Measurements from ENCODE around the gene RBM39.

RBM39 gene

DNA sequence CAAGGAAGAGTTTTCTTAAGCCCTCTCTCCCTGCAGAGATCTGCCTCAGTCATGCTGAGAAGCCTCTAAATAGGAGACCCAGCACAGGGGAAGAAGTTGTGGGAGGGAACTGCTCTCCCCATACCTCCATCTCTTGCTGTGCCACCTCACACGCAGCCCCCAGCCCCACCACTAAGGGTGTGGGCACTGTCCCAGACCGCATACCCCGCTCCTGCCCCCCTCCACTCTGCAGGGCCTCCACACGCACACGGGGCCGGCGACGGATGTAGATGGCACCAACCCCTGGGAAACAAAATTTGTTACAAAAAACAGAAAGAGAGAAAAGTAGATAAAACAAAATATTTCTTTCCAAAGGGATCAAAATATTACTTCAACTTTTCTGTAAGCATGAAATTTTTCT is 67.1 kb downstream of the RBM39 start:
- DNase-seq (ENCODE audit: low read depth), result no peak

DNA sequence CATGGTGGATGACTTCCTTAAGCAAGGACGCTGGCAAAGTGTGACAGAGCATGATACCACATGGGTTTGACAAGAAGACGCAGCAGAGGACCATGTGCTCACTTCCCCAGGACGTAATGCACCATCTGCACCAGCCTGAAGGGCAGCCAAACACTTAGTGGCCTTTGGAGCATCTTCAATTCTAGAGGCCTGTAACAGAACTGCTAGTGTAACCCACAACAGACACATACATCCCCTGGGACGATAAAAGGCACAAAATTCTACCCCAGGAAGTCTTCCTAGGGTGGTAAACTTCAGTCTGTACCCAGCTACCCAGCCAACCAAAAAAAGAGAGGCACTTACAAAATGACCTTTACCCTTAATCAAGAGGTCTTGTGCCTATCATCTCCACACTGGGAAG is 68.2 kb downstream of the RBM39 start:
- no peak for DNase-seq (ENCODE audit: low read depth)

DNA sequence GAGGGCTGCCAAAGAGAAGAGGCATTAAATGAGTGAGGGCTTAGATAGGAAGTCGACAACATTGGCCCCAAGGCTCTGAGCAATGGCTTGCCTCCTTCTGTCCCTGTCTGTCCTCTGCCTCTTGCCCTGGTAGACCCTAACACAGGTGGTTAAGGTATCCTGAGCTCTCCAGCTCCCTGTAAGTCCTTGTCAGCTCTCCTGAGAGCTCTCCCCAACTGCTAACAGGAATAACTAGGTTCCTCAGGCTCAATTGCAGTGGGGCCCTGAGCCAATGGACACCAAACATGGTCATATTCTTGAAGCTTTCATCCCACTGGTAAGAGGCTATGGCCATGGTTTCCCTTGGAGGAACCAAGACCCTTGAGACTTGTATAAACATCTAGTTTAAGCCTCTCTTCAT is 72.4 kb downstream of the RBM39 start:
- DNase-seq (ENCODE audit: low read depth), result no peak

DNA sequence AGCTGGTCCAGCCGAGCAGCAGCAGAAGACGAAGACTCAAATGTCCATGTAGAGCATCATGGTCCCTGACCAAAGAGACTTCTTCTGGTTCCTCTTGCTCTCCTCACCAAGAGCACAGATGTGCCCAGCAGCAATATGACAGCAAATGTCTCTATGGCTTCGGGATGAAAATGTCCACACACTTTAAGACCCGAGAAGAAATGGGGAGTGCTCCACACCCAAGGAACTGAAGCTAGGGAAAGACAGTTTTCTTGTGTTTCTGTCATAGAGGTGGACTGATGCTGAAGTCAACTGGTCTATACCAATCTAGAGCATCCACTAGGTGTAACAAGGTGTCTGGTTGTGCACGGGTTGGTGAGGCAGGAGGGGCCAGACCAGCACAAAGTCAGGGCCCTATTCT is 72.8 kb downstream of the RBM39 start:
- DNase-seq (ENCODE audit: low read depth), result no peak

DNA sequence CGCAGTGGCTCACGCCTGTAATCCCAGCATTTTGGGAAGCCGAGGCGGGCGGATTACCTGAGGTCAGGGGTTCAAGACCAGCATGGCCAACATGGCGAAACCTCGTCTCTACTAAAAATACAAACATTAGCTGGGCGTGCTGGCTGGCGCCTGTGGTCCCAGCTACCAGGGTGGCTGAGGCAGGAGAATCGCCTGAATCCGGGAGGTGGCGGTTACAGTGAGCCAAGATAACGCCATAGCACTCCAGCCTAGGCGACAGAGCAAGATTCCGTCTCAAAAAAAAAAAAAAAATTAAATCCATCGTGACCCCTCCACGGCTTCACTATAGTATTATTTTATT is 76.1 kb downstream of the RBM39 start:
- DNase-seq (ENCODE audit: low read depth), result no peak

DNA sequence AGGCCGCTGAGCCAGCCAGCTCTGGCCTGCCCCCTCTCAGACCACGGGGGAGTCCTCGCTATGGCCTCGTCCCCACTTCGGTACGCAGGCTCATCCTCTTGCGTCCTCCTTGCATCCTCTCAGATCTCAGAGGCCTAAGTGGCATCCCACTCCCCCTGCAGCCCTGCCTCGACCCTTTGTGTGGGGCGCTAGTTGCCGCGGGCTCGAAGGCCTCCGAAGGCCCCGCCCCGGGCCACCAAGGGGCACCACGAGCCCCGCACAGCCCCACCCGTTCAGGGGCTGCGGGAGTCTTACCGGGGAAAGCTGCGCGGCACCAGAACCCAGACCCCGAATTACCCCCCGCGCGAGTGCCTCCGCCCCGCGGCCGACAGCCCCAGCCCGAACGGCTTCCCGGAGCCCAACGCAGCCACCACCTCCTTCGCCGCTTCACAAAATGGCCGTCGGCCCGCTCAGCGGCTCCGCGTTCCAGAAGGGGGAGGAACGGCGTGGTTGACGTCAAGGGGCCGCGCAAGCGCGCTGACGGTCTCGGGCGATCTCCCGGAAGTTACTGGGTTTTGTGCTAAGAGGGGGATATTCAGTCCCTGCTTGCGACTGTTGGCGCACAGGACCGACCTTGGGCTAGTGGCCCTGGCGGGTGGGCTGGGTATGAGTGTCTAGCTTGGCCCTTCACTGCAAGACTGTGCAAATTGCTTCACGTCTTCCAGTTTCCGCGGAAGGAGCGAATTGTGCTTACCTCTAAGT is 77.4 kb downstream of the RBM39 start, which contains the start of the genes CPNE1 and RBM12:
Gene CPNE1, minus strand, starts transcription at position 435 of the 741 bp plus-strand sequence. CDS start 31,977 bp downstream, outside the sequence.
Gene RBM12, minus strand, starts transcription at position 435 of the 741 bp plus-strand sequence. CDS start 9,578 bp downstream, outside the sequence.
- peak; percentile 82 for DNase-seq (ENCODE audit: low read depth)

DNA sequence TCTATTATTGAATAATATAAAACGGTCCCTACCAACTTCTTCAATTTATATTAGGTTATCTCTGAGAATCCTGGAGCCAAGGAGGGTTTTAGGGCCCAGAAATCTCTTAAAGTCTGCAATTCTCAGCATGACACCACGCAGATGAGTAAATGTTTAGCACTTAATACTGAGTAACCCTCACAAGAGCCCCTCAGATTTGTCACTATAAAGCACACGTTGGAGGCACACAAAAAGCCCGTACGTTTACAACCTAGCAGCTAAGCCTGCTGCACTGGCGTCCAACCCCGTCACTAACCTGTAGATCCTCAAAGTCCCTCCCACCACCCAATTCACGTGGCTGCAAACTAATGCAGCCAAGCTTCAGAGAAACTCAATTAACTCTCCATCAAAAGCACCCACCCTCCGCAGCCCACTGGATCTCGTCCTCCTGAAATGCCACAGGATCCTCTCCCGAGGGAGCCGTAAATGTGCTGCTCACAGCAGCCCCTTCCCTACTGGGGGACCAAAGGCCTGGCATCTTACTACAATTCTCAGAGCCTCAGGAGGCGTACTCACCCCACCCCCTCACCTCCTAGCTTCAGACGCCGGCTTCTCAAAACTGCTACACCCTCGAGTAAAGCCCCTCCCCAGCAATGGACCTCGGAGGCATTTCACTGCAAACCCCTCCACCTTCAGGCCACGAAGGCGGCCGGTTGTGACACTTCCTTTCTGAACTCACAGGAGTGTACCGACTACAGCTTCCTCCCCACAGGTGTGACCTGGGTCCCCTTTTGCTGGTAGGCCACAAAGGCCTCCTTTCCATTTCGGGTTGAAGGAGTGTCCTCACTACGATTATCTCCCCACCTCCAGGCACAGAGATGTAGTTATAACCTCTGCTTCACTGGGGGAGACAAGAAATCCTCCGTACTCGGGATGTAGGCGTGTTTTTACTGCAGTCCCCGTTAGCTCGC is 78.3 kb downstream of the RBM39 start:
- peak; percentile 27 for DNase-seq (ENCODE audit: low read depth)

DNA sequence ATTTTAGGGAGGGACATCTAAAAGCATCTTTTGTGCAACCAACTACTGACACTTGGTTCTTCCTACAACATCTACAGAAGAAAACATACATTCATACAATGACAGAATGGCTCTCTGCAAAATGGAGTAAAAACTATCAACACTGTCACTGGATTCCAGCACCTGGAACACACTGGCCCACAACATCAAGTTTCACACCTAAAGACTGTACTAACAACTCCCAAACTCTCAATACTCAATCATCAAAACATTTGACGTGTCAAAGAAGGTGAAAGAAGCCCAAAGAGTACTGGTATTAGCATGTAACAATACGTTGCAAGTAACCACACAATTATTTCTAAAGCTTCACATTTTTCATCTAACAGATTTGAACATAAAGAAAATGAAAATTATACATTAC is 79.5 kb downstream of the RBM39 start:
- no peak for DNase-seq (ENCODE audit: low read depth)

DNA sequence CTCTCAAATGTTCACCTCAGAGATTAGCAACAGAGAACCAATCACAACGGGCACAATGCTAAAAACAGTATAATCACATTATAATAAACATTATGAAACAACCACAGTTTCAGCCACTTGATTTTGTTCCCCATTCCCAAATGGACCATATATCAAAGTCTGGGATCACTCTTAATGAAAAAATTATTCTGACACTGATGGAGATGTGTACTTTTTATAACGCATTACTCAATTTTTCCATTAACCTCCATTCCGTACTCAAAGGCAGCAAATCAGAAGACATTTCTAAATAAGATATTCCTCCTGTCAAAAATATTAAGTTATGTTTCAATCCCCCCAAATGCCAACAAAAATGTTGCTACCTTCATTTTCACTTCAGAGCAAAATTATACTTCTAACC is 80.2 kb downstream of the RBM39 start:
- DNase-seq (ENCODE audit: low read depth), result no peak

DNA sequence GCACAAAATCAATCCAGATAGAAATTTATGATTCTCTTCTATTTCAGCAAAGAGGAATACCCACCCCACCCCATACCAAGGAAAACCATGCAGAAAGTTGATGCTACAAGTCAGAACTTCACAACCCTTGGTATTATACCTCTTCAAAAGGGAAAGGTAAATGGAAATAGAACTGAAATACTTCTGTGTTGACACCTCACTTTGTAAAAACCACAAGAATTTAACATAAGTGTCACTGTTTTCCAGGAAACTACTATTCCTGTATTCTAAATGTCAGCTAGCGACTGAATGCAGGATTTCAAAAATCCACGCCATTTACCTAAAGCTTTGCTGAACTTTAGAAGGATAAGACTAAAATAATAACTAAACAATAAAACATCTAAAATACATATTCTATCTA is 81.0 kb downstream of the RBM39 start:
- DNase-seq (ENCODE audit: low read depth), result no peak

DNA sequence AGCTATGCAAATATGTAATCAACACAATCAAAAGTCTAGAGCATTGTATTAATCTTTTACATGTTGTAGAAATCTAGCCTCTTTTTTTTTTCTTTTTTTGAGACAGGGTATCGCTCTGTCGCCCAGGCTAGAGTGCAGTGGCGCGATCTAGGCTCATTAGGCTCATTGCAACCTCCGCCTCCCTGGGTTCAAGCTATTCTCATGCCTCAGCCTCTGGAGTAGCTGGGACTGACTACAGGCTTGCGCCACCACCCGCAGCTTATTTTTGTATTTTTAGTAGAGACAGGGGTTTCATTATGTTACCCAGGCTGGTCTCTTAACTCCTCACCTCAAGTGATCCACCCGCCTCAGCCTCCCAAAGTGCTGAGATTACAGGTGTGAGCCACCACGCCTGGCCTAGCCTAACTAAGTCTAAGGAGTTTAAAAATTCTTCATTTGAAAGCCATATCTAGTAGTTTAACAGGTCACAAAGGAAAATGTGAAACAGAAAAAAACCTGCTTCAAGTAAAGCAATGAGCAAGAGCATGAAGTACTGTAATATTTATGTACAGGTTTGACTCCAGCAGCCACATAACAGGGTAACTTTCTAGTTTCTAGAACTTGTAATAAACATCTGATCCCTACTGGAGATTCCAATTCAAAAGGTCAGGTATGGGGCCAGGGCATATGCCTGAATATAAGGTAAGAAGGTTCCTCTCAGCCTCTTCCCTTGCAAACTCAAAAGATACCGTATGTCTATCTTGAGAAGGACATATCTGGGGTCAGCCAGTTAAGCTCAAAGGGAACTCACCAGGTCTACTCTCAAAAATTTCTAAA is 81.7 kb downstream of the RBM39 start:
- DNase-seq (ENCODE audit: low read depth), result no peak

DNA sequence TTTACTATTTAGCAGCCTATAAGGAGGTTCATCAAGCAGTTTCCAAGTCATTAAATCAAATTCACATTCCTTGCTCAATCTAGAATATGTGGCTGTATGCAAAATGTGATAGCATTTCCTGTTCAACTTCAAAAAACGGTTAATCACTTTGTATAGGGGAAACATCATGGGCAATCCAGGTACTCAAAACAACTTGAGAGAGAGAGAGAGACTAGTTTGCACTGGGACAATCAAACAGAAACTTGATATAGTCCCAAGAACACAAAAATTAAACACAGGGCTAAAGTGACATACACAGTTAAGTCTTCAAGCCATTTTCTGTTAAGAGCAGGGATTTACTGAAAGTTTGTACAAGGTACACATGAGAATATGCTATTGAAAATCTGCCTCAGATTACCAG is 84.8 kb downstream of the RBM39 start:
- DNase-seq (ENCODE audit: low read depth), result no peak

DNA sequence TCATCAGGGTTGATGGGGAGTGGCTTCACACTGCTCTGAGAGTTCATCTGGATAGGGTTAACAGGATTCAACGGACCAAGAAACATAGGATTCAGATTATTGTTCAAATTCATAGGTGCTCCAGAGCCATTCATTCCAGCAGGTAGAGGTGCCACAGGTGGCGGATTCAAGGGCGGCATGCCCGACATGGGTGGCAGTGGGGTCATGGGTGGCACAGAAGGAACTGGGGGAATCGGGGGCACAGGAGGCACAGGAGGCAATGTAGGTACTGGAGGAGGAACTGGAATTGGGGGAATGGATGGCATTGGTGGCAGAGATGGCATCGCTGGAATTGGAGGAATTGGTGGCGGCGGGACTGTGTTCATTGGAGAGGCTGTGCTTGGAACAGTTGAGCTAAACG is 87.6 kb downstream of the RBM39 start:
- no peak for DNase-seq (ENCODE audit: low read depth)

DNA sequence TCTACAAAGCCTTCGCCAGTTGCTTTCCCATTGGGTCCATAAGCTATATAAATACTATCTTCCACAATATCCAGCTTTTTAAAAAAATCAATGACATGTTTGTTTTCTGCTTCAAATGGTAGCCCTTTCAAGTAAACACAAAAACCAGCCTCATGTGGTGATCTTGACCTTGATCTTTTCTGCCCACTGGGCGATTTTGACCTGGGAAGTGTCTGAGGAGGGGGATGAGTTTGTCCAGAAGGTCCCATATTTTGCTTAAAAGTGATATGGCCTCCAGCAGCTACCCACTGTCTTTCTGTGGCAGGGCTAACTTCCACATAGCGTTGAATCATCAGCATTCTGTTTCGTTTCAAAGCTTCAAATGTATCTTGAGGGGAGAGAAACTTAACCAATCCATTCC is 88.2 kb downstream of the RBM39 start:
- DNase-seq (ENCODE audit: low read depth), result no peak
